Esophagus muscularis mucosa (tissue), 4 donors: ENCODE measurements around the gene ODAD4. TPM values are rescaled to one million over a fixed set of nuclear protein-coding genes. Genes with fewer than 3 reads are reported as not detected.

ENCODE experiments used
- DNase-seq: peaks from one replicate; pipeline ENCODE4 v3.0.0-alpha.2; 2017; ENCODE audit errors: extremely low spot score
- H3K27ac ChIP-seq, 4 donors: fragments of 200-600 bp; sonication (generic); replicated peaks in 1 of 4; 1 replicate in 3 of 4; 2 replicates in 1 of 4; pipeline ENCODE4 v1.5.1; 2016 to 2019; ENCODE audit warnings: mild to moderate bottlenecking in 1 of 4
- H3K27me3 ChIP-seq, 4 donors: fragments of 200-600 bp; sonication (generic); one replicate each; pipeline versions ENCODE4 v1.5.1 to v1.6.0; 2016 to 2019
- H3K36me3 ChIP-seq, 4 donors: fragments of 200-600 bp; sonication (generic); one replicate each; pipeline ENCODE4 v1.5.1; 2016 to 2019
- H3K4me1 ChIP-seq, 4 donors: fragments of 200-600 bp; sonication (generic); one replicate each; pipeline ENCODE4 v1.5.1; 2016 to 2019
- H3K4me3 ChIP-seq, 4 donors: fragments of 200-600 bp; sonication (generic); 1 replicate in 2 of 4; 2 replicates in 2 of 4; pipeline ENCODE4 v1.5.1; 2016 to 2019; ENCODE audit warnings: mild to moderate bottlenecking in 4 of 4, moderate library complexity in 1 of 4
- H3K9me3 ChIP-seq, 4 donors: fragments of 200-600 bp; sonication (generic); 1 replicate in 3 of 4; 2 replicates in 1 of 4; pipeline ENCODE4 v1.5.1; 2016 to 2019
- CTCF ChIP-seq, 3 experiments: fragments of 200-600 bp in 2 of 3; fragments of 450-650 bp in 1 of 3; sonication (generic) in 2 of 3; IDR thresholded peaks; one replicate each; pipeline ENCODE4 v1.5.1; 2017 to 2019; ENCODE audit warnings: antibody characterized with exemption in 3 of 3, mild to moderate bottlenecking in 2 of 3, moderate library complexity in 1 of 3
- EP300 ChIP-seq: sonication (generic); formaldehyde crosslinking; IDR thresholded peaks from one replicate; pipeline ENCODE4 v1.6.1; 2017; ENCODE audit warnings: antibody characterized with exemption
- POLR2A ChIP-seq: fragments of 450-650 bp; IDR thresholded peaks from one replicate; pipeline ENCODE4 v1.6.1; 2017; ENCODE audit warnings: antibody characterized with exemption, moderate library complexity, mild to moderate bottlenecking, low read depth
- POLR2AphosphoS5 ChIP-seq, 2 donors: sonication (generic); formaldehyde crosslinking; IDR thresholded peaks; one replicate each; pipeline ENCODE4 v1.6.1; 2017; ENCODE audit warnings: antibody characterized with exemption in 2 of 2
- WGBS: methylation state at CpG from one replicate; pipeline ENCODE4 v1.1.5; 2018; 5-methylcytosine and 5-hydroxymethylcytosine counted together
- intact Hi-C: fragments of 100-400 bp; cut with DNase I; formaldehyde crosslinking; loops from one replicate; pipeline ENCODE4 v1.15.1; 2023
- total RNA-seq, 4 donors: library from RNA; depleted of rRNA; stranded (reverse); fragments of >200 nt; gene quantifications; one replicate each; pipeline versions ENCODE4 v1.1.0 to v1.2.1, GENCODE V29; 2016

The ODAD4 gene
- total RNA-seq, 4 donors from 2014 or later, result 0.33 to 1.7 (median 1.1) TPM

GRCh38 chr17:41907185-41907556 is 23.2 kb upstream of the ODAD4 start:
- no peak for DNase-seq
- no peak overlapping the region for H3K27ac ChIP-seq

GRCh38 chr17:41907633-41908539 is 22.5 kb upstream of the ODAD4 start:
- H3K4me1 ChIP-seq, result no peaks in the 10 kb centered on the region
- no peaks in the 10 kb centered on the region for H3K27me3 ChIP-seq
- no peak for TF ChIP-seq CTCF (IDR thresholded peaks at IDR 0.05)
- TF ChIP-seq POLR2AphosphoS5 (IDR thresholded peaks at IDR 0.05), result no peak
- no peak for TF ChIP-seq POLR2A
- no peak for TF ChIP-seq EP300
- WGBS, result 97% methylated on average over 11 of the region's 14 CpGs
- no peaks in the 10 kb centered on the region for H3K9me3 ChIP-seq
- DNase-seq, result no peak
- intact Hi-C loops, result no loop called here
- H3K36me3 ChIP-seq, result peaks cover 59 to 100% (median 97%) of the 10 kb centered on the region in 4 donors
- no peak overlapping the region for H3K4me3 ChIP-seq
- H3K27ac ChIP-seq, result no peak overlapping the region

More at GRCh38 chr17:41907185-41907556, 23.2 kb upstream of the ODAD4 start:
- Histone ChIP-seq H3K9me3 (no peaks in the 10 kb centered on the region), H3K4me1 (no peaks in the 10 kb centered on the region), H3K4me3 (no peak overlapping the region), H3K36me3 (peaks cover 55 to 100% (median 97%) of the 10 kb centered on the region in 4 donors), H3K27me3 (no peaks in the 10 kb centered on the region)
- intact Hi-C loops, result no loop called here
- 81% methylated on average over 8 of the region's 8 CpGs for WGBS
- TF ChIP-seq POLR2A, result no peak
- no peak for TF ChIP-seq CTCF (IDR thresholded peaks at IDR 0.05)
- TF ChIP-seq POLR2AphosphoS5 (IDR thresholded peaks at IDR 0.05), result no peak
- no peak for TF ChIP-seq EP300

GRCh38 chr17:41909088-41909487 is 21.3 kb upstream of the ODAD4 start:
- WGBS, result 86% methylated on average over 13 of the region's 13 CpGs
- Histone ChIP-seq H3K4me1 (peaks cover 0 to 8% (median 4%) of the 10 kb centered on the region in 4 donors), H3K27ac (no peak overlapping the region), H3K27me3 (no peaks in the 10 kb centered on the region), H3K4me3 (no peak overlapping the region), H3K9me3 (no peaks in the 10 kb centered on the region), H3K36me3 (peaks cover 62 to 97% (median 95%) of the 10 kb centered on the region in 4 donors)
- no peak for DNase-seq
- intact Hi-C loops, result no loop called here
- TF ChIP-seq POLR2AphosphoS5 (IDR thresholded peaks at IDR 0.05), result no peak
- no peak for TF ChIP-seq CTCF (IDR thresholded peaks at IDR 0.05)
- TF ChIP-seq EP300, result no peak
- TF ChIP-seq POLR2A, result no peak

- no peaks in the 10 kb centered on the region for H3K27me3 ChIP-seq
- TF ChIP-seq POLR2A, result no peak
- no peak for TF ChIP-seq CTCF (IDR thresholded peaks at IDR 0.05)
- no peak for TF ChIP-seq POLR2AphosphoS5 (IDR thresholded peaks at IDR 0.05)
- no peak for TF ChIP-seq EP300
- no peak overlapping the region for H3K27ac ChIP-seq
- H3K4me1 ChIP-seq, result peaks cover 0 to 19% (median 9%) of the 10 kb centered on the region in 4 donors
- no peaks in the 10 kb centered on the region for H3K9me3 ChIP-seq
- peaks cover 49 to 85% (median 78%) of the 10 kb centered on the region in 4 donors for H3K36me3 ChIP-seq
- intact Hi-C loops, result no loop called here
- 88% methylated on average over 12 of the region's 13 CpGs for WGBS
- DNase-seq, result no peak
- H3K4me3 ChIP-seq, result no peak overlapping the region
Measured at GRCh38 chr17:41910701-41911391, 19.6 kb upstream of the ODAD4 start.
